ENCODE results near the gene MB. TPM values are rescaled to one million over a fixed set of nuclear protein-coding genes. Genes with fewer than 3 reads are reported as not detected.

The MB gene
- total RNA-seq, 1 experiment from 2014 or later = 1.5 TPM

DNA sequence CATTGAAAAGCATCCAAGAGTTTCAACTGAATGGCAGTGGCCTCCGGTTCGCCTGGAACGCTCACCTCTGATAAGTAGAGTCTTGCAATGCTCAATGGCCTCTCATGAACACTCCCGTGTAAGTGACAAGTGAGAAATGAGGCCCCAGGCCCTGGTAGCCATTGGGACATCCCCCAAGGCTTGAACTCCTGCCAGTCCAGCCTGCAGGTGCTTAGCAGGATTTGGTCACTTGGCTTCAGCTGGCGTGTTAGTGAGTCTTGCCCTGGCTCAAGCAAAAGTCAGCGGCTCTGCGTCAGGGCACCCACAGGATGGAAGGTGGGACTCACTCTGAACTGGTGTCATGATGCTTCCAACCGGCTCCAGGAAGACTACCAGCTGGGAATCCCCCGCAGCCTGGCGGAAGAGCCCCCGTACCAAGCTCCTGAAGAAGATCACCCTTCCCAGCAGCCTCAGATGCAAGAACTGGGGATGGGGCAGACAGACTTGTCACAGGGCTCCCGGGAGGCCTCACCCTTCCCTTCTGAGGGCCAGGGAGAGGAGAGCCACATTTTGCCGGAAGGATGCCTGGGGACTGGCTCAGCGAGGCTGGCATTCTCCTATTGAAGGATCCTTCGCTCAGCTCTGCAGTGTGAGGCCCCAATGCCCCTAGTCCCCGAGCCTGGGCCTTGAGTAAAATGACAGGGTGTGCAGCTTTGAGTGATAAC, 19.3 kb downstream of the MB start:
- Histone ChIP-seq H4K20me1 (ENCODE audit: insufficient read depth) (no peaks in the 10 kb centered on the region), H3K27me3 (ENCODE audit: insufficient read depth, low read length) (no peaks in the 10 kb centered on the region), H3K4me2 (ENCODE audit: low read length) (no peak overlapping the region), H3K9me2 (ENCODE audit: insufficient read depth) (no peaks in the 10 kb centered on the region), H2AFZ (ENCODE audit: low read depth, low read length, poor library complexity, severe bottlenecking) (no peak overlapping the region), H3K79me2 (ENCODE audit: insufficient read depth, low read length) (no peaks in the 10 kb centered on the region), H3K27ac (ENCODE audit: low read depth, low read length) (no peak overlapping the region), H3K36me3 (ENCODE audit: control insufficient read depth in 1 of 2, insufficient read depth in 2 of 2, low read length in 2 of 2) (no peaks in the 10 kb centered on the region), H3K9me3 (ENCODE audit: control insufficient read depth in 1 of 2, insufficient read depth in 1 of 2, low read depth in 1 of 2, low read length in 2 of 2) (no peaks in the 10 kb centered on the region), H3K4me1 (ENCODE audit: control insufficient read depth in 1 of 2, insufficient read depth in 2 of 2, low read length in 2 of 2) (peaks cover 0 to 9% of the 10 kb centered on the region in 2 experiments; a peak in 2 of 4 replicates), H3K9ac (ENCODE audit: low read length) (no peak overlapping the region), H3K4me3 (replicated peaks in 1 of 2; ENCODE audit: low read depth in 1 of 2, low read length in 2 of 2) (no peak overlapping the region)
- ChIA-PET POLR2A (no interaction called here), RAD21 (ENCODE audit: low non-redundant PET in 1 of 2, low total read pairs in 2 of 2, uncharacterized antibody in 2 of 2, unreplicated experiment in 2 of 2) (no interaction called here), CTCF (no interaction called here)
- no peak for ATAC-seq
- no peak for DNase-seq (ENCODE audit: low read depth, low spot score)
- BruUV-seq (replicated peaks) = no TSS peak
- intact Hi-C loops (cut with micrococcal nuclease) = no loop called here
- TF ChIP-seq FOSL1 (IDR thresholded peaks at IDR 0.05; ENCODE audit: low read depth) (no peak), ZFX (IDR thresholded peaks at IDR 0.05) (no peak), YY1 (IDR thresholded peaks at IDR 0.05; ENCODE audit: extremely low read depth, insufficient replicate concordance, low read depth, low read length) (no peak), RAD21 (IDR thresholded peaks at IDR 0.05; ENCODE audit: low read depth) (no peak), EGR1 (IDR thresholded peaks at IDR 0.05; ENCODE audit: low read depth) (no peak), EZH2 (IDR thresholded peaks at IDR 0.05) (no peak), SRF (IDR thresholded peaks at IDR 0.05; ENCODE audit: low read depth) (no peak), POLR2A (IDR thresholded peaks at IDR 0.05; ENCODE audit: borderline replicate concordance, extremely low read depth, insufficient read depth, insufficient read length) (no peak), SIN3A (IDR thresholded peaks at IDR 0.05; ENCODE audit: low read depth) (no peak), ZNF274 (IDR thresholded peaks at IDR 0.05; ENCODE audit: low read depth, low read length) (no peak), ELF1 (IDR thresholded peaks at IDR 0.05; ENCODE audit: borderline replicate concordance, low read depth) (no peak), POLR2AphosphoS5 (IDR thresholded peaks at IDR 0.05; ENCODE audit: low read depth, low read length) (no peak), SP1 (IDR thresholded peaks at IDR 0.05; ENCODE audit: low read depth) (no peak), TCF7L2 (IDR thresholded peaks at IDR 0.05; ENCODE audit: borderline replicate concordance, extremely low read depth, insufficient read depth, insufficient read length) (no peak), EZH2phosphoT487 (IDR thresholded peaks at IDR 0.05; ENCODE audit: borderline replicate concordance) (no peak)
- TF ChIP-seq, protein P1, sequence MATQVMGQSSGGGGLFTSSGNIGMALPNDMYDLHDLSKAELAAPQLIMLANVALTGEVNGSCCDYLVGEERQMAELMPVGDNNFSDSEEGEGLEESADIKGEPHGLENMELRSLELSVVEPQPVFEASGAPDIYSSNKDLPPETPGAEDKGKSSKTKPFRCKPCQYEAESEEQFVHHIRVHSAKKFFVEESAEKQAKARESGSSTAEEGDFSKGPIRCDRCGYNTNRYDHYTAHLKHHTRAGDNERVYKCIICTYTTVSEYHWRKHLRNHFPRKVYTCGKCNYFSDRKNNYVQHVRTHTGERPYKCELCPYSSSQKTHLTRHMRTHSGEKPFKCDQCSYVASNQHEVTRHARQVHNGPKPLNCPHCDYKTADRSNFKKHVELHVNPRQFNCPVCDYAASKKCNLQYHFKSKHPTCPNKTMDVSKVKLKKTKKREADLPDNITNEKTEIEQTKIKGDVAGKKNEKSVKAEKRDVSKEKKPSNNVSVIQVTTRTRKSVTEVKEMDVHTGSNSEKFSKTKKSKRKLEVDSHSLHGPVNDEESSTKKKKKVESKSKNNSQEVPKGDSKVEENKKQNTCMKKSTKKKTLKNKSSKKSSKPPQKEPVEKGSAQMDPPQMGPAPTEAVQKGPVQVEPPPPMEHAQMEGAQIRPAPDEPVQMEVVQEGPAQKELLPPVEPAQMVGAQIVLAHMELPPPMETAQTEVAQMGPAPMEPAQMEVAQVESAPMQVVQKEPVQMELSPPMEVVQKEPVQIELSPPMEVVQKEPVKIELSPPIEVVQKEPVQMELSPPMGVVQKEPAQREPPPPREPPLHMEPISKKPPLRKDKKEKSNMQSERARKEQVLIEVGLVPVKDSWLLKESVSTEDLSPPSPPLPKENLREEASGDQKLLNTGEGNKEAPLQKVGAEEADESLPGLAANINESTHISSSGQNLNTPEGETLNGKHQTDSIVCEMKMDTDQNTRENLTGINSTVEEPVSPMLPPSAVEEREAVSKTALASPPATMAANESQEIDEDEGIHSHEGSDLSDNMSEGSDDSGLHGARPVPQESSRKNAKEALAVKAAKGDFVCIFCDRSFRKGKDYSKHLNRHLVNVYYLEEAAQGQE (IDR thresholded peaks at IDR 0.05; ENCODE audit: low read depth) = no peak
- TF ChIP-seq, protein P2, sequence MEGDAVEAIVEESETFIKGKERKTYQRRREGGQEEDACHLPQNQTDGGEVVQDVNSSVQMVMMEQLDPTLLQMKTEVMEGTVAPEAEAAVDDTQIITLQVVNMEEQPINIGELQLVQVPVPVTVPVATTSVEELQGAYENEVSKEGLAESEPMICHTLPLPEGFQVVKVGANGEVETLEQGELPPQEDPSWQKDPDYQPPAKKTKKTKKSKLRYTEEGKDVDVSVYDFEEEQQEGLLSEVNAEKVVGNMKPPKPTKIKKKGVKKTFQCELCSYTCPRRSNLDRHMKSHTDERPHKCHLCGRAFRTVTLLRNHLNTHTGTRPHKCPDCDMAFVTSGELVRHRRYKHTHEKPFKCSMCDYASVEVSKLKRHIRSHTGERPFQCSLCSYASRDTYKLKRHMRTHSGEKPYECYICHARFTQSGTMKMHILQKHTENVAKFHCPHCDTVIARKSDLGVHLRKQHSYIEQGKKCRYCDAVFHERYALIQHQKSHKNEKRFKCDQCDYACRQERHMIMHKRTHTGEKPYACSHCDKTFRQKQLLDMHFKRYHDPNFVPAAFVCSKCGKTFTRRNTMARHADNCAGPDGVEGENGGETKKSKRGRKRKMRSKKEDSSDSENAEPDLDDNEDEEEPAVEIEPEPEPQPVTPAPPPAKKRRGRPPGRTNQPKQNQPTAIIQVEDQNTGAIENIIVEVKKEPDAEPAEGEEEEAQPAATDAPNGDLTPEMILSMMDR (IDR thresholded peaks at IDR 0.05 in 2 of 3, conservative IDR thresholded peaks at IDR 0.05 in 1 of 3; ENCODE audit: borderline replicate concordance in 1 of 3, insufficient read depth in 1 of 3, low read depth in 2 of 3, low read length in 2 of 3) = no peak
- TF ChIP-seq, protein P3, sequence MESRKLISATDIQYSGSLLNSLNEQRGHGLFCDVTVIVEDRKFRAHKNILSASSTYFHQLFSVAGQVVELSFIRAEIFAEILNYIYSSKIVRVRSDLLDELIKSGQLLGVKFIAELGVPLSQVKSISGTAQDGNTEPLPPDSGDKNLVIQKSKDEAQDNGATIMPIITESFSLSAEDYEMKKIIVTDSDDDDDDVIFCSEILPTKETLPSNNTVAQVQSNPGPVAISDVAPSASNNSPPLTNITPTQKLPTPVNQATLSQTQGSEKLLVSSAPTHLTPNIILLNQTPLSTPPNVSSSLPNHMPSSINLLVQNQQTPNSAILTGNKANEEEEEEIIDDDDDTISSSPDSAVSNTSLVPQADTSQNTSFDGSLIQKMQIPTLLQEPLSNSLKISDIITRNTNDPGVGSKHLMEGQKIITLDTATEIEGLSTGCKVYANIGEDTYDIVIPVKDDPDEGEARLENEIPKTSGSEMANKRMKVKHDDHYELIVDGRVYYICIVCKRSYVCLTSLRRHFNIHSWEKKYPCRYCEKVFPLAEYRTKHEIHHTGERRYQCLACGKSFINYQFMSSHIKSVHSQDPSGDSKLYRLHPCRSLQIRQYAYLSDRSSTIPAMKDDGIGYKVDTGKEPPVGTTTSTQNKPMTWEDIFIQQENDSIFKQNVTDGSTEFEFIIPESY (IDR thresholded peaks at IDR 0.05; ENCODE audit: extremely low read depth, insufficient replicate concordance, low read length) = no peak
- TF ChIP-seq, protein P4, sequence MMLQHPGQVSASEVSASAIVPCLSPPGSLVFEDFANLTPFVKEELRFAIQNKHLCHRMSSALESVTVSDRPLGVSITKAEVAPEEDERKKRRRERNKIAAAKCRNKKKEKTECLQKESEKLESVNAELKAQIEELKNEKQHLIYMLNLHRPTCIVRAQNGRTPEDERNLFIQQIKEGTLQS (IDR thresholded peaks at IDR 0.05) = no peak
